Measurements from ENCODE around the gene CLEC2D.
A peak's percentile ranks its signal among the peaks of the same experiment; 100 is the strongest.
"Not testable (repeated sequence)": the region's sequence is repeated elsewhere in the genome, so short reads cannot be mapped to it uniquely, and the experiment has no call there.

The CLEC2D gene

DNA sequence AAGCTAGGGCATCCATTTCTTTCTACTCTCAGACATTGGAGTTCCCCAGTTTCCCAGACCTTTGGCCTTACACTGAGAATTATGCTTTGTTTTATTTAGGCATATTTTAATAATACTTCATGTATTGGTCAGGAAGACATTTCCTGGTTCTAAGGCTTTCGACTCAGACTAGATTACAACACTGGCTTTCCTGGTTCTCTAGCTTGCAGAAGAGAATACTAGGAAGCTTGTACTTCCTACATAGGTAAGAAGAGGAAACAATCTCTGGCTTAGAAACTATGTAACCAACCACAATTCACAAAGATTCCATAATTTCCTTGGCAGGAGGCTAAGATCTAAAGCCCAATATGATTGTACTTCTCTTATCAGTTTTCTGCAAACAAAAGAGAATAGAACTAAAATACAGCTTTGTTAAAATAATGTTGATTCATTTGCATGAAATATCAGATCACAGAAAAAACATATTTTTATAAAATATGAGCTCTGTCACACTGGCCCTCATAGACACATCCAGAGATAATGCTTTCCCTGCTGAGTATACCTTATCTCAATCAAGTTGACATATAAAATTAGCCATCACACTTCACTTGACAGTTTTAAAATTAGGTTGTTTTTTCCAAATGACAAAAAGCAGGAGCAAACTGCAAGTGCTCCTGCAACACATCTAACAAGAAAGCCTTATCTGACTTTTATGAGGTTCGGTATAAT is 30.5 kb downstream of the CLEC2D start:
- no peak for DNase-seq (ENCODE audit: low read depth in 2 of 2)

DNA sequence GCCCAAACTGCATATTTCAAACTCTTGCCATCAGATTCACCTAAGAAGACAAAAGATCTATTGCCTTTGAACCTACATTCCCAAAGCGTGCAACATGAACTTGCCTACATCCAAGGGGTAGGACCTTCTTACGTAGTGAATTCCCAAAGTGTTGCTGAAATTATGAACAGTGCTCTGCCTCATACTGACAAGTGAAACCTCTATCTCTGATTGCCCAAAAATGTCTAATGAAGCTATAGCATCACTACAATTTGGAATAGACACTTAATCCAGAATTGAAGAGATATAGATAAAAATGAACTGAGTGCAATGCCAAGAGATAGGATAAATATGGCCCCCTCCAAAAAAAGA is 31.1 kb downstream of the CLEC2D start:
- no peak for DNase-seq (ENCODE audit: low read depth in 2 of 2)

DNA sequence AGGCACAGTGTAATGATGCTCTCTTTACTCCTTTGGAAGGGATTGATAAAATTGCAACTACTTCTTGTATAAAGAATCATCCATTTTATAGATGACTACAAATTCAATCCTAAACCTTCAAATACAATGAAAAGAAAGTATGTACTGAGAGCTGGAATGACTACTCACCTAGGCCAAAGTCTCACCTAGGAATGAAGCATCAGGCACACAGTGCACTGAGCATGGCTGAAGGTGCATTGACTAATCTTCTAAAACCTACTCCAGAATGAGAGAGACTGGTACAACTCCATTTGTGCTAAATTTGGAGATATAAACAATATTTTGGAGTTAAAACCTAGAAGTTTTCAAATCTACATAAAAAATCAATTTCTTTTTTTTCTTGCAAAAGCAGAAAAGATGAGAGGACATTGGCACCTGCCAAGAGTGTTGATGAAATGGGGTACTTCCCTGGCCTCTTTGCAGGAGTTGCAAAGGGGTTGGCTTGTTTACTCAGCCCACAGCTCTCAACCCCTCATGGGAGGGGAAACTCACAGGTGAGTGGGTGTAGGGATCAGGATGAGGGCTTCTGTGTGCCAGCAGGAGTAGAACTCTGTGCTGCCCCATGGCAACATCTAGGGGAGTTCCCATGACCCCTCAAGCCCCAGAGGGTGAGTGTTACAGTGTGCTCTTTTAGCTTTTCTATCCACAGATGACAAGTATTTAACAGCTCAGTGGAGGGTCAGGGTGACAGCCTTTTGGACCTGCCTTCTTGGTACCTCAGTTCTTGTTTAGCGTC is 32.1 kb downstream of the CLEC2D start:
- no peak for DNase-seq (ENCODE audit: low read depth in 2 of 2)

DNA sequence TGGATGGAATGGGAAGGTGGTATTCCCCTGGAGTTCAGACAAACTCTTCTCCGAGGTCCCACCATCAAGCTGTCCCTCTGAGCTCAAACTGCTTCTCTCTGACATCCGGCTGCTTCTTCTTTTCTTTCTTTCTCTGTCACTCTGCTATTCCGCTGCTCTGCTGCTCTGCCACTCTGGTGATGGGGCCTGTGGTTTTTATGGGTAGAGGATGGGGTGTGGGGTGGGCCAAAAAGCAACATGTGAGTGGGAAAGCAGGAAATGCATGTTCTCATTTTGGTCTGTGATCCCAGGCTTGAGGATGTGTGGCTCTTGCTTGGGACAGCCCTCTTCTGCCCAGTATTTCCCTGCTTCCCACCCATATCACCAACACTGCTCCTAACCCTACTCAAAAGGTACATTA is 32.7 kb downstream of the CLEC2D start:
- DNase-seq (ENCODE audit: low read depth in 2 of 2): no peak

DNA sequence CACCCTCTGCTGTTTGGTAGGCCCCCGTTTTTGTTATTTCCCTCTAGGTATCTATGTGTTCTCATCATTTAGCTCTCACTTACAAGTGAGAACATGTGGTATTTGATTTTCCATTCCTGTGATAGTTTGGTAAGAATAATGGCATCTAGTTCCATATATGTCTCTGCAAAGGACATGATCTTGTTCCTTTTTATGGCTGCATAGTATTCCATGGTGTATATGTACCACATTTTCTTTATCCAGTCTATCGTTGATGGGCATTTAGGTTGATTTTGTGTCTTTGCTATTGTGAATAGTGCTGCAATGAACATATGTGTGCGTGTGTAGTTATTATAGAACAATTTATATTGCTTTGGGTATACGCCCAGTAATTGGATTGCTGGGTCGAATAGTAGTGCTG is 35.0 kb downstream of the CLEC2D start:
- DNase-seq (ENCODE audit: low read depth in 2 of 2): not testable (repeated sequence)

DNA sequence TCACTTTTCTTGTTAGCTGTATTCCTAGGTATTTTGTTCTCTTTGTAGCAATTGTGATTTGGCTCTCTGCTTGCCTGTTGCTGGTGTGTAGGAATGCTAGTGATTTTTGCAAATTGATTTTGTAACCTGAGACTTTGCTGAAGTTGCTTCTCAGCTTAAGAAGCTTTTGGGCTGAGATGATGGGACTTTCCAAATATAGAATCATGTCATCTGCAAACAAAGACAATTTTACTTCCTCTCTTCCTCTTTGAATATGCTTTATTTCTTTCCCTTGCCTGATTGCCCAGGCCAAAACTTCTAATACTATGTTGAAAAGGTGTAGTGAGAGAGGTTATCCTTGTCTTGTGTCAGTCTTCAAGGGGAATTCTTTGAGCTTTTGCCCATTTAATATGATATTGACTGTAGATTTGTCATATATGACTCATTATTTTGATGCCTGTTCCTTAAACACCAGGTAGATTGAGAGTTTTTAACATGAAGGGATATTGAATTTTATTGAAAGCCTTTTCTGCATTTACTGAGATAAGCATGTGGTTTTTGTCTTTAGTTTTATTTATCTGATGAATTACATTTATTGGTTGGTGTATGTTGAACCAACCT is 36.7 kb downstream of the CLEC2D start:
- no peak for DNase-seq (ENCODE audit: low read depth in 2 of 2)

DNA sequence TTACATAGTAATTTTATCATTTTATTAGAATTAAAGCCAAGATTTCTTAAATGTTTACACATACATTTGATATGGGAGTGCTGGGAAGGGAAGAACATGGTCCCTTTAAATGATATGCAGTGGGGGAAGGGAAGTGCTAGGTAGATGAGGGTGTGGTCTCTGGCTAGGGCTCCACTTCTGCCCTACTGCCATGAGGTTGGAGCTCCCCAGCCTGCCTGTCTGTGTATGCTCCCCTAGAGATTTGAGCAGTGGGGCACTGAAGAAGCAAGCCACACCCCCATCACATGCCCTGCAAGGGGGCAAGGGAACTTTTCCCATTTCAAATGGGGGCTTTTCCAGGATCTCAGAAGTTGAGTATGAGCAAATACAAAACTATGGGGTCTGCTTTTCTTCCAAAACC is 37.8 kb downstream of the CLEC2D start:
- DNase-seq (ENCODE audit: low read depth in 2 of 2): no peak

DNA sequence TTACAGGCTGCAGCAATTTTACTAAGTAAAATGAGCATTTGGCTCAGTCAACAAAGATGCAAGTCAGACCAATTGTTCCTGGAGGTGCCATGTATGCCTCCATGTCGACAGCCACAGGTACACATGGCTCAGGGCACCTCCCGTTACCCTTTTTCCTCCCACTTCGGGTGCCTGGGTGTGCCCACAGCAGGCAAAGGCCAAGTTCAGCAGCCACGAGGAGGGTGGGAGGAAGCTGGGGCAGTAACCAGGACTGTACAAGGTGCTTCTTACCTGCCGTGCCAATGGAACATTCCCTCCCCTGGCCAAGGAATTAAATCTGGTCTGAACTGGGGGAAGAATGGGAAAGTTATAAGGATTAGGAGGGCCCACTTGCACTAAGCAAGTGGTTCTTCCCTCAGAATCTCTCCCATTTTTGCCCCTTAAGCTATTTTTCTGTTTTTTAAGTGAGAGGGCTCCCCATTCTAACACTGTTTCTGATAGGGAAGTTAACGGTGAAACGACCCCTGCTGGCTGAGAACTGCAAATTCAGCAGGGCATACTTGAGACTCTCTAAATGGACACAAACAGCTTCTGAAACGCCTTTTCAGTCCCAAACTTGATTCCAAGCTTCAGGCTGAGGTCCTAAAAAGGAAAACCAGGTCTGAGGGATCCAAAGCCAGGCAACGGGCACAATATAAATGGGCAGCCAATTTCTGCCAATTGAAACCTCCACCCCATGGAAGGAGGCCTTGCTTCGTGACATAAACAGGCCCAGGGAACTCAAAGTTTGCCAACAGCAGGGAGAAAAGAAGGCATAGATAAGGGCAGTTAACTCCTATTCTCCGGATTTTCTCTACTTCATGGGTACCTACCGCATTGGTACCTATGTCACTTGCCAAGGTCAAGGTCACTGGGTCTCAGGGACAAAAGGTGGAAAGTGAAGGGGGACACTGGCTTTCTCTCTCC is 38.6 kb downstream of the CLEC2D start:
- peak in 1 of 2 donors; percentile 44 for DNase-seq (ENCODE audit: low read depth in 2 of 2)

DNA sequence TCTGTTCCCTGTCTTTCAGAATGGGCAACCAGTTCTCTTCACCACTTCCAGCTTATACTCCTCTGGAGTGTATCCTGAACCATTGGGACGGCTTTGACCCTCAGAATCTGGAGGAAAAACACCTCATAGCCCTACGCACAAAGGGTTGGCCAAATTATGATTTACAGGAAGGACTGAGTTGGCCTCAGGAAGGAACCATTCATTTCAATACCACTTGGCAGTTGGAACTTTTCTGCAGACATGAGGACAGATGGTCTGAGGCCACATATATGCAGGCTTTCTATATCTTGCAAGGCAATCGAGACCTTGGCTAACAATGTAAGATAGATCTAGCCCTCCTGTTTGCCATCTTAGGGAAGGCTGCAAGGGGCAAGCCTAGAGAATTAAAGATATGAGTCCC is 39.3 kb downstream of the CLEC2D start:
- no peak for DNase-seq (ENCODE audit: low read depth in 2 of 2)

DNA sequence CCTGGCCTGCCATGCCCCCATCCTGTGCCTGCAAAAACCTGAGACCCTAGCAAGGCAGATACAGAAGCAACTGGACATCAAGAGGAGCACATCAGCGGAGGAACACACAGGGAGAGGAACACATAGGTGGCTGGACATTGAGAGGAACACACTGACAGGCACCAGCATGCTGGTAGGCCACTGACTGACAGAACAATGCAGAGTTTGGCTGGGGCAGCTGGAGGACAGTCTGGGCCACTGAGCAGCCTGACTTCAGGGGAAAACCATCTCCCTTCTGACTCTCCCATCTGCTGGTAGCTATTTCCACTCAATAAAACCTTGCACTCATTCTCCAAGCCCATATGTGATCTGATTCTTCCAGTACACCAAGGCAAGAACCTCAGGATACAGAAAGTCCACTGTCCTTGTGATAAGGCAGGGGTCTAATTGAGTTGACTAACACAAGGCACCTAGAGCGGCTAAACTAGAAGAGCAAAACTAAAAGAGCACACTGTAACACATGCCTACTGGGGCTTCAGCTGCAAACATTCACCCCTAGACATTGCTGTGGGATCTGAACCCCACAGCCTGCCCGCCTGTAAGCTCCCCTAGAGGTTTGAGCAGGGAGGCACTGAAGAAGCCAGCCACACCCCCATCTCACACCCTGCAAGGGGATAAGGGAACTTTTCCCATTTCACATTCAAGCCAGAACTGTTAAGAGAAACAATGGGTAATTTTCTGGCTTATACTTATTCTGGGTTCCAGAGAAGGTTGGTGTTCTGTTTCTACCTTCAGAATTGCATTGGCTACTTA is 41.3 kb downstream of the CLEC2D start:
- DNase-seq (ENCODE audit: low read depth in 2 of 2): no peak

DNA sequence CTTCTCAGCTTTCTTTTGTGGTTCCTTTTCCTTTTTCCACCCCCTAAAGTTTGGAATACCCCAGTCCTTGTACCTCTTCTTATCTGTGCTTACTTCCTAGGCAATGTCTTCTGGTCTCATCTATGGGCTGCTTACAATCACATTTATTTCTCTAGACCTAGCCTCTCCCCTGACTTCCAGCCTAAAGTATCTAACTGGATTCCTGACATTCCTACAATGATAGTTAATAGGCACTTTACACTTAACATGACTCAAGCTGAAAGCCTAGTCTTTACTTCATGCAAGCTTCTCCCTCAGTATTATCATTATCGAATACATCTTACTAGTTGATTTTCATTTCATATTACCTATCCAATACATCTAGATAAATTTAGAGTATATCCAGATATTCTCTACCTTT is 42.2 kb downstream of the CLEC2D start:
- no peak for DNase-seq (ENCODE audit: low read depth in 2 of 2)

DNA sequence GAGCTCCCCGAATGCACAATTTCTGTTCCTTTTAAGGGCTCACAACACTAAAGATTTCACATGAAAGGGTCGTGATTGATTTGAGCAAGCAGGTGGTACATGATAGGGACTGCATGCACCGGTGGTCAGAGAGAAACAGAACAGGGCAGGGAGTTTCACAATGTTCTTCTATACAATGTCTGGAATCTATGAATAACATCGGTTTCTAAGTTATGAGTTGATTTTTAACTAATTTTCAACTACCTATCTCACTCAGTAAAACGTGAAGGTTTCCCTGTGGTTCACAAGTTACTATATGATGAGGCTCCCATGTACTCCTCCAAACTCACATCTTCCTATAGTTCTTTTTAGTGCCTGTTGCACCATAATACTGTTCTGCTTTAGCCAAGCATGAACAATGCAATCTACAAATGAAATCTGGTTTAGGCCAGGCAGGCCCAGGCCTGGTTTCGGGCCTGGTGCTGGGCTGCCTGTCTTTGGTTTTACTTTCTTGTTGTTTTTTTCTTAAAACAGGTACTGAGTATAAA is 43.6 kb downstream of the CLEC2D start:
- not testable (repeated sequence) for DNase-seq (ENCODE audit: low read depth in 2 of 2)

DNA sequence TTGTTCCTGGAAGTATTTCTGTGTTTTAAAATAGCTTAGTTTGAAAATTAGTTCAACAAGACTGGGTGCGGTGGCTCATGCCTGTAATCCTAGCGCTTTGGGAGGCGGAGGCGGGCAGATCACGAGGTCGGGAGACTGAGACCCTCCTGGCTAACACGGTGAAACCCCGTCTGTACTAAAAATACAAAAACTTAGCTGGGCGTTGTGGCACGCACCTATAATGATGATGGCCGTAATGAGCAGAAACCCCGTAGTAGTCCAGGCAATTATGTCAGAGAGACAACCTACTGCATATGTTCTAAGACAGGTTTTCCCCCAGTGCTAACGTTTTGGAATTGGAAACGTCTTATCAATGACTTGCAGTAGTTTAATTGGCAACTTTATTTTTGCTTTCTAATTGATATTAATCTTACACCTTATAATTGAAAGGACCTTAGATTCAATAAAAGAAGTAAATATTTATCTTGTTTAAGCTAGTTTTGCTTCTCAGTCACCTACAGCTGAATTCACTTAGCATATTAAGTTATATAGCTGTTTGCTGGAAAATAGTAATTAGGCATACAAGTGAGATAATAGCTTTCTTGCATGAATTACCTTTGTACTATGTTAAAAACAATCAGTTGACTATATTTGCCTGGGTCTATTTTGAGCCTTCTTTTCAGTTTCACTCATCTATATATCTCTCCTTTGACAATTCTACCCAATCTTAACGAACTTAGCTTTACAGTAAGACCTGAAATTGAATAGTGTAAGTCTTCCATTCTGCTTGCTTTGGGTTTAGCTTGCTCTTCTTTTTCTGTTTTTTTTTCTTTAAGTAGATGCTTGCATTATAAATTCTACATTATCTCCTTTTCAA is 47.8 kb downstream of the CLEC2D start:
- no peak for DNase-seq (ENCODE audit: low read depth in 2 of 2)

DNA sequence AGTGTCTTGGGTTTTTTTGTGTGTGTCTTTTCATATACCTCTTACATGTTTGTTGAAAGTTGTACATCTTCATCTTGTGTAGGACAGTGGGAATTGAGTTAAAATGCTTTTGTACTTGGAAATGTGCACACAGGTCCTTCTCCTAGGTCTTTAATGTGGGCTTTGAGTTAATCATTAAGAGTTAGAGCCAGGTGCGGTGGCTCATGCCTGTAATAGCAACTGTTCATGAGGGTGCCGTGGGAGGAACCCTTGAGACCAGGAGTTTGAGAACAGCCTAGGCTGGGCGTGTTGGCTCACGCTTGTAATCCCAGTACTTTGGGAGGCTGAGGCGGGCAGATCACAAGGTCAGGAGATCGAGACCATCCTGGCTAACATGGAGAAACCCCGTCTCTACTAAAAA is 49.5 kb downstream of the CLEC2D start:
- DNase-seq (ENCODE audit: low read depth in 2 of 2): no peak

DNA sequence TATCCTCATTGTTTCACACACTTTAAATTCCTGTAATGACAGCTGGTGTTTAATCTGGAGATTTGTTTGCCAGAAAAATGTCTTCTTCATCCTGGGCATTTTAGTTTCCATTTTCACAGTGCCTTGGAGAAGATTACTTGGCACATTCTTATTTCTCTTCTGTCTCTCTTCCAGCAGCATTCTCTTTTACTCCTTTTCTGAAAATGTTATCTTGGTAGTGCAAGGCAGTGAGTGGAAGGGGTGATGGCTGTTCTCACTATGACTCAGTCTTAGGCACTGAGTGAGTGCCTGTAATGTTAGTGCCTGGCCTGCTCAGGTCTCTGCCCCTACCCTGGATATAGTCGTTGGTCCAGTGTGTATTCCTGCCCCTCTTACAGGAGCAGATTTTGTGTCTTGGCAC is 50.3 kb downstream of the CLEC2D start:
- no peak for DNase-seq (ENCODE audit: low read depth in 2 of 2)

DNA sequence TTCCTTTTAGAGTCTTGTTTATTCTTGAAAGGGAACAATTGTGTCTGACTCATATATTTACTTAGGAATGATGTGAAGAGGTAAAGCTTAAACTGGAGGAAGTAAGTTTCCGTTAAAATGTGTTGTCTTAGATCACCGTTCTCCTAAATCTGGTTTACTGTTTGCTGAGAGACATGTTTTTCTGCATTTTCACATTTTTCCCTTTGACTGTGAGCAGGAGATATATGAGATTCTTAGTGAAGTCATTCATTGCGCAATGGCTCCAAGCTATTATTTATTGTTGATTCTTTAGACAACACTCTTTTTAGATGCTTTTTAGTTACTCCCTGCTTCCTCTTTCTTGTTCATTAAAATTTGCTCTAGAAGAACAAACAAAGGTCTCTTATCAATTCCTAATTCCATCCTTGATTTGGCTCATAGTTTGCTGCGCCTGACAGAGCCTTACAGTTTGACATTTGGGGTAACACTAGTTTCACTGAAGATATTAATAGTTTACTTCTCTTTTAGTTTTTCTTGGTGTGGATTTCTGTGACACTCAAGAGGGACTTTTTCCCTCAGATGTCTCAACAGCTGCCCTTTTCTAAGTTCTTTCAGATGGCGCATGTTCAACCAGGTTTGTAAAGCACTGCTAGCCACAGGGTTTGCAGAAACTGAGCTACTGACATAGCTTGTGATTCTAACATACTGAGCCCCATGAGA is 52.0 kb downstream of the CLEC2D start:
- no peak for DNase-seq (ENCODE audit: low read depth in 2 of 2)

DNA sequence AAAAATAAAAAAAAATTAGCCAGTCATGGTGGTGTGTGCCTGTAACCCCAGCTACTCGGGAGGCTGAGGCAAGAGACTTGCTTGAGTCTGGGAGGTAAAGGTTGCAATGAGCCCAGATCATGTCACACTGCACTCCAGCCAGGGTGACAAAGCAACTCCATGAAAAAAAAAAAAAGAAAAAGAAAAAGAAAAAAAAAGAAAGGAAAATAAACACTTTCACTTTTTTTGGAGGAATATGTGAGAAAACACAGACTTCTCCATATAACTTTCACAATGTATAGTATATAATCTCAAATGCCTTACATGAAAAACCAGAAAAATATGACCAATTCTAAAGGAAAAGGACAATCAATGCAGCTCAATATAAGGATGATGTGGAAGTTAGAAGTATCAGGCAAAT is 54.5 kb downstream of the CLEC2D start:
- DNase-seq (ENCODE audit: low read depth in 2 of 2): no peak

DNA sequence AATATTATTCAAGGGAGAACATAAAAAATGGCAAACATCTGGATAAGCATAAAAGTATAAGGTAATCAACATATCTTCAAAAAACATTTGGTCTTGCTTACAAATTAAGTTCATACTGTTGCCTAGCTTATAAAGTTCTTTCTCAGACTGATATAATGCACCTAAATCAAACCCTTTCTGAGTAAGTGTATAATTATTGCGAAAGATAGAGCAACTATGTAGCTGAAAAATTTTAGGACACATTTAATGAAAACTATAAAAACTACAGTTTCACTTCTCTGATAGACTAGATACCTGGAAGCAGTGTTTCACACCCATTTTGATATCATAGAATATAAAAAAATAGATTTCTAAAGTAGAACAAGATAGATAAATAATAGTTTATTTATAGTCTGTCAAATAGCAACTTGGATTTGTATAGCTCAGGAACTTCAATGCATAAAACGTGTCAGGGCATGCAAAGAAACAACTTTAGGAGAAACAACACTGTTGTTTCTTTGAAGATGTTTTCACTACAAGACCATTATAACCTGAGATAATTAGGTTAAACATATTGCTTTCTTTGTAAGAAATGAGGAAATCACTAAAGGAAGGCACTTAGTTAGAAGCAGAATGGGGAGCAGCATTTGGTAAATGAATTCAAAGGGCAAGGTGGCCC is 55.8 kb downstream of the CLEC2D start:
- no peak for DNase-seq (ENCODE audit: low read depth in 2 of 2)

DNA sequence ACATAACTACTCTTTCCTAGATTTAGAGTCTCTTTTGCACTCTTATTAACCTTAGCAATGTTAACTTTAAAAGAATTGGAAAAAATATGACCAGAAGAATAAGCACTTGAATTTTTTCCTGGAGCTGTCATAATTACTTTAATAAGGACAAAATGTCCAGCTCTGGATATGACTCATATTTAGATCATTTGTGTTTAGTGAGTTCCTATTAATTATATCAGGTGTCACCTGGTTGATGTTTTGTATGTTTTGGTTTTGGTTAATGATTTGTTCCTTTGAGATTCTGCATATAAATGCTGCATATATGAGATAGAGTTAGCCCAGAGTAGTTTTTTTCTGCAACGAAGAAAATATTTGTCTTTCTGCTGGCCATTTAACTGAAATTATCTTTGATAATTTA is 58.3 kb downstream of the CLEC2D start:
- DNase-seq (ENCODE audit: low read depth in 2 of 2): no peak

All from stimulated activated CD4-positive, alpha-beta T cell treated with anti-CD3 and anti-CD28 coated beads, Interleukin-4, amount 100 ng/mL, for 48 hours (primary cell).